Muscle of back (tissue), 11 donors: Measurements from ENCODE around the gene ITPKB. TPM values are rescaled to one million over a fixed set of nuclear protein-coding genes. Genes with fewer than 3 reads are reported as not detected.
A peak's percentile ranks its signal among the peaks of the same experiment; 100 is the strongest.
"Not testable (repeated sequence)": the region's sequence is repeated elsewhere in the genome, so short reads cannot be mapped to it uniquely, and the experiment has no call there.

Source experiments
- DNase-seq, 3 donors: peaks; one replicate each; pipeline versions ENCODE4 v3.0.0 to v3.0.0-alpha.2; 2013
- polyA plus RNA-seq, 10 donors: library from polyadenylated mRNA; unstranded; fragments of 120-200 nt; gene quantifications; one replicate each; pipeline ENCODE4 v1.2.1, GENCODE V29; 2013; ENCODE audit not compliant: insufficient read length in 10 of 10

ITPKB gene
- polyA plus RNA-seq, 10 donors, result 21.1 to 30.5 (median 24.7) TPM

GRCh38 chr1:226603858-226604559, 135.1 kb downstream of the ITPKB start:
- DNase-seq, result no peak

- peak; percentile 76 to 89 (median 82) for DNase-seq
These were observed 135.8 kb downstream of the ITPKB start for GRCh38 chr1:226603022-226603857.

GRCh38 chr1:226602186-226603021, 136.7 kb downstream of the ITPKB start:
- peak; percentile 58 to 89 (median 75) for DNase-seq

GRCh38 chr1:226601456-226601855, 137.6 kb downstream of the ITPKB start:
- no peak for DNase-seq

- no peak for DNase-seq
These were observed 138.8 kb downstream of the ITPKB start for GRCh38 chr1:226600254-226600653.

GRCh38 chr1:226599636-226600238, 139.3 kb downstream of the ITPKB start:
- no peak for DNase-seq

GRCh38 chr1:226598955-226599354, 140.1 kb downstream of the ITPKB start:
- DNase-seq, result not testable (repeated sequence)

- DNase-seq, result no peak
These were observed 140.6 kb downstream of the ITPKB start for GRCh38 chr1:226598455-226598849.

- no peak for DNase-seq
These were observed 141.2 kb downstream of the ITPKB start for GRCh38 chr1:226597616-226598454.

- DNase-seq, result no peak
These were observed 142.4 kb downstream of the ITPKB start for GRCh38 chr1:226596531-226597165.

- no peak for DNase-seq
These were observed 145.5 kb downstream of the ITPKB start for GRCh38 chr1:226593541-226593940.

- no peak for DNase-seq
These were observed 148.5 kb downstream of the ITPKB start for GRCh38 chr1:226590614-226591013.

- DNase-seq, result no peak
These were observed 149.9 kb downstream of the ITPKB start for GRCh38 chr1:226589008-226589733.

- DNase-seq, result no peak
These were observed 150.6 kb downstream of the ITPKB start for GRCh38 chr1:226588484-226588883.

GRCh38 chr1:226586650-226587422, 152.2 kb downstream of the ITPKB start:
- DNase-seq, result no peak

GRCh38 chr1:226586116-226586515, 153.0 kb downstream of the ITPKB start:
- no peak for DNase-seq

GRCh38 chr1:226584164-226584563, 154.9 kb downstream of the ITPKB start:
- DNase-seq, result no peak

GRCh38 chr1:226582966-226583365, 156.1 kb downstream of the ITPKB start:
- DNase-seq, result no peak
